ENCODE results near the gene AMZ1.

The AMZ1 gene

DNA sequence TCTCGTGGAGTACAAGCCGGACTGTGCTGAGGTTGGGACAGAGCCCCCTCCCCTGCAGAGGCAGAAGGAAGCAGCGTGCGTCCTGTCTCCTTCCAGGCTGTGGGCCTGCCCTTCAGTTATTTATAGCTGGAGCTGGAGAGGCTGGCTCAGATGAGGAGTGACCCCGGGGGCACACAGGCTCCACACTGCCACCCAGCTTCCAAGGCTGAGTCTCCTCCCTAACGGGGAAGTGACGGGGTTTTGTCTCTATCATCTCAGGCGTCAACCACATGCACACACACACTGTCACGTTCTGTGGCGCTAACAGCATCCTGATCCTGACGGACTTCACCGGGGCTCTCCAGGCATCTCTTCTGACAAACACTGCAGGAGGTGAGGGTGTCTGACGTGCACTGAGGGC lies 25.4 kb downstream of the AMZ1 start:
- TF ChIP-seq SIN3A (IDR thresholded peaks at IDR 0.05; ENCODE audit: borderline replicate concordance, insufficient read depth, low read length) (no peak), FOXP2 (optimal IDR thresholded peaks at IDR 0.05; ENCODE audit: borderline replicate concordance, extremely low read depth, extremely low read length, insufficient read depth) (no peak), POLR2AphosphoS5 (IDR thresholded peaks at IDR 0.05; ENCODE audit: low read depth, low read length) (no peak), TAF1 (IDR thresholded peaks at IDR 0.05; ENCODE audit: borderline replicate concordance, insufficient read depth, low read length) (no peak)
- TF ChIP-seq, protein P1, sequence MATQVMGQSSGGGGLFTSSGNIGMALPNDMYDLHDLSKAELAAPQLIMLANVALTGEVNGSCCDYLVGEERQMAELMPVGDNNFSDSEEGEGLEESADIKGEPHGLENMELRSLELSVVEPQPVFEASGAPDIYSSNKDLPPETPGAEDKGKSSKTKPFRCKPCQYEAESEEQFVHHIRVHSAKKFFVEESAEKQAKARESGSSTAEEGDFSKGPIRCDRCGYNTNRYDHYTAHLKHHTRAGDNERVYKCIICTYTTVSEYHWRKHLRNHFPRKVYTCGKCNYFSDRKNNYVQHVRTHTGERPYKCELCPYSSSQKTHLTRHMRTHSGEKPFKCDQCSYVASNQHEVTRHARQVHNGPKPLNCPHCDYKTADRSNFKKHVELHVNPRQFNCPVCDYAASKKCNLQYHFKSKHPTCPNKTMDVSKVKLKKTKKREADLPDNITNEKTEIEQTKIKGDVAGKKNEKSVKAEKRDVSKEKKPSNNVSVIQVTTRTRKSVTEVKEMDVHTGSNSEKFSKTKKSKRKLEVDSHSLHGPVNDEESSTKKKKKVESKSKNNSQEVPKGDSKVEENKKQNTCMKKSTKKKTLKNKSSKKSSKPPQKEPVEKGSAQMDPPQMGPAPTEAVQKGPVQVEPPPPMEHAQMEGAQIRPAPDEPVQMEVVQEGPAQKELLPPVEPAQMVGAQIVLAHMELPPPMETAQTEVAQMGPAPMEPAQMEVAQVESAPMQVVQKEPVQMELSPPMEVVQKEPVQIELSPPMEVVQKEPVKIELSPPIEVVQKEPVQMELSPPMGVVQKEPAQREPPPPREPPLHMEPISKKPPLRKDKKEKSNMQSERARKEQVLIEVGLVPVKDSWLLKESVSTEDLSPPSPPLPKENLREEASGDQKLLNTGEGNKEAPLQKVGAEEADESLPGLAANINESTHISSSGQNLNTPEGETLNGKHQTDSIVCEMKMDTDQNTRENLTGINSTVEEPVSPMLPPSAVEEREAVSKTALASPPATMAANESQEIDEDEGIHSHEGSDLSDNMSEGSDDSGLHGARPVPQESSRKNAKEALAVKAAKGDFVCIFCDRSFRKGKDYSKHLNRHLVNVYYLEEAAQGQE (IDR thresholded peaks at IDR 0.05; ENCODE audit: insufficient read depth in 1 of 2, low read depth in 2 of 2, low read length in 2 of 2): no peak

DNA sequence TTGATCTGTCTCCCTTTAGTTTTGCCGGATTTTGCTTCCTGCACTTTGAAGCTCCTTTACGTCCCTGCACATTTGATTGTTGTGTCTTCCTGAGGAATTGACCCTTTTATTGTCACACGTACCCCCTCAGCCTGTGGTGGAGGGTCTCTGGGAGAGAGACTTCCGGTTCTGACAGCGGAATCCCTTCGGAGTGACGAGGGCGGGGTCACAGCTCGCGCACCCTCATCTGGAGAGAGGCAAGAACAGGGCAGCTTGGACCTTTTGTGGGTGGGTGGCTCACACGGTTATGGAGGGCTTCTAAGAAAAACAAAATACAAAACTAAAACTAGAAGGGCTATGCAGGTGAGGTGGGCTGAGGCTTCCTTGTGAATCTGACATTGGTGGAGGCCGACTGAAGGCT lies 26.0 kb downstream of the AMZ1 start:
- TF ChIP-seq, protein P1 (IDR thresholded peaks at IDR 0.05; ENCODE audit: insufficient read depth in 1 of 2, low read depth in 2 of 2, low read length in 2 of 2): no peak
- TF ChIP-seq TAF1 (IDR thresholded peaks at IDR 0.05; ENCODE audit: borderline replicate concordance, insufficient read depth, low read length): no peak
- TF ChIP-seq POLR2AphosphoS5 (IDR thresholded peaks at IDR 0.05; ENCODE audit: low read depth, low read length): no peak
- no peak for TF ChIP-seq FOXP2 (optimal IDR thresholded peaks at IDR 0.05; ENCODE audit: borderline replicate concordance, extremely low read depth, extremely low read length, insufficient read depth)
- TF ChIP-seq SIN3A (IDR thresholded peaks at IDR 0.05; ENCODE audit: borderline replicate concordance, insufficient read depth, low read length): no peak

DNA sequence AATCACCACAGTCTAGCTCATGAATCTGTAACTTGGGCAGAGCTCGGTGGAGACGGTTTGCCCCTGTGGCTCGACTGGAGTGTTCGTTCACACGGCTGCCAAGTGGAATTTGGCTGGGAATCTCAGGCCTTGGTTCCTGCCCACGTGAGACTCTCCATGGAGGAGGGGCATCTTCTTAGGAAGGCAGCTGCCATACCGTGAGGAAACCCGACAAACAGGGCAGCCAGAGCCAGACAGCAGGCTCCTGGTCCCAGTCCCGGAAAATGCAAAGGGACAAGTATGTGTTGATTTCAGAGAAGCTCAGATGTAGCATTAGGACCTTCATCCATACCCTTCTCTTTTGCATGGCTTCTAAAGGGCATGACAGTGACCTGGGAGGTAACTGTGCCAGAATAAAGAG lies 26.6 kb downstream of the AMZ1 start:
- TF ChIP-seq SIN3A (IDR thresholded peaks at IDR 0.05; ENCODE audit: borderline replicate concordance, insufficient read depth, low read length) (no peak), TAF1 (IDR thresholded peaks at IDR 0.05; ENCODE audit: borderline replicate concordance, insufficient read depth, low read length) (no peak), POLR2AphosphoS5 (IDR thresholded peaks at IDR 0.05; ENCODE audit: low read depth, low read length) (no peak), FOXP2 (optimal IDR thresholded peaks at IDR 0.05; ENCODE audit: borderline replicate concordance, extremely low read depth, extremely low read length, insufficient read depth) (no peak)
- TF ChIP-seq, protein P1 (IDR thresholded peaks at IDR 0.05; ENCODE audit: insufficient read depth in 1 of 2, low read depth in 2 of 2, low read length in 2 of 2): no peak

DNA sequence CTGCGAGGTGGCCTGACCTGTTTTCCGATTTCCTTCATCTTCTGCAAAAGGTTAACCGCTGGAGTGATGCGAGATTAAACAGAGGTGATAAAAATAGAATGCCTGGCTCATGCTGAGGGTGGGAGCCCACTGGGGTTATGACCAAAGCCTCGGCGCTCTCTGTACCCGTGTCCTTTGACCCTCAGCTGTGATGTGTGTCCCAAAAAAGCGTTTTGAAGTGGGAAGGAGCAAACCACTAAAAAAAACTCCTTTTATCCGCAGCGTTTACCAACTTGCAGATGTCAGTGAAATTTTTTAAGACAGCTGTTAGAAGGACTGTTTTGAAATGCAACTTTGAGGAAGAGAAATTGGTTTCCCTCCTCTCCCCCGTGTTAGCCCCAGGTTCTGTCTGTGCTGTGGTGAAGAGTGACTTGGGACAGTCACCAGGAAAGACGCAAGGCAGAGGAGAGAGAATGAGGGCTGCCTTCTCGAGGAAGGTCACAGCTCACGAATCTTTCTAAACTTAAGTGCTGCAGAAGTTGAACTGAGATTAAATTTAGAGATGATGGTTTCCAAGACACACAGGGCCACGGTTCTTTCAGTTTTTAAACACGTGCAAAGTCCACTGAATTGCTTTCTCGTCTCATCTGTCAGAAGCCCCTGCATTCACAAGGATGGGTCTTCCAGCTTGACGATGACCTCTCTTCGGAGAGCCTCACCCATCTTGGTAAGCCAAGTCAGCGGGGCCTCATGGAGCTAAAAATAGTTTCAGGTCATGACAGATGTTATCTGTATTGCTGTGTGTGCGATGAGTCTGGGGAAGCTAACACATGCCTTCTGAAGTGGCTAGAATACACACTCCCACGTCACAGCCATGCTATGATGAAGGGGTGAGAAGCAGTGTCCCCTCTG lies 27.6 kb downstream of the AMZ1 start:
- no peak for TF ChIP-seq FOXP2 (optimal IDR thresholded peaks at IDR 0.05; ENCODE audit: borderline replicate concordance, extremely low read depth, extremely low read length, insufficient read depth)
- TF ChIP-seq POLR2AphosphoS5 (IDR thresholded peaks at IDR 0.05; ENCODE audit: low read depth, low read length): no peak
- TF ChIP-seq SIN3A (IDR thresholded peaks at IDR 0.05; ENCODE audit: borderline replicate concordance, insufficient read depth, low read length): no peak
- no peak for TF ChIP-seq TAF1 (IDR thresholded peaks at IDR 0.05; ENCODE audit: borderline replicate concordance, insufficient read depth, low read length)
- TF ChIP-seq, protein P1 (IDR thresholded peaks at IDR 0.05; ENCODE audit: insufficient read depth in 1 of 2, low read depth in 2 of 2, low read length in 2 of 2): no peak
